ENCODE measurements around the gene HDAC5.

The HDAC5 gene

GRCh38 chr17:44070455-44071197 is 52.8 kb downstream of the HDAC5 start, which contains the start of gene G6PC3 (continued):
- TF ChIP-seq, protein P1, sequence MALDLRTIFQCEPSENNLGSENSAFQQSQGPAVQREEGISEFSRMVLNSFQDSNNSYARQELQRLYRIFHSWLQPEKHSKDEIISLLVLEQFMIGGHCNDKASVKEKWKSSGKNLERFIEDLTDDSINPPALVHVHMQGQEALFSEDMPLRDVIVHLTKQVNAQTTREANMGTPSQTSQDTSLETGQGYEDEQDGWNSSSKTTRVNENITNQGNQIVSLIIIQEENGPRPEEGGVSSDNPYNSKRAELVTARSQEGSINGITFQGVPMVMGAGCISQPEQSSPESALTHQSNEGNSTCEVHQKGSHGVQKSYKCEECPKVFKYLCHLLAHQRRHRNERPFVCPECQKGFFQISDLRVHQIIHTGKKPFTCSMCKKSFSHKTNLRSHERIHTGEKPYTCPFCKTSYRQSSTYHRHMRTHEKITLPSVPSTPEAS (tag by site-specific recombination; IDR thresholded peaks at IDR 0.05) = no peak
- TF ChIP-seq ZNF366 (tag by site-specific recombination; conservative IDR thresholded peaks at IDR 0.05) = peak; percentile 51; the same call in 1 of the 2 replicates
- TF ChIP-seq, protein P2, sequence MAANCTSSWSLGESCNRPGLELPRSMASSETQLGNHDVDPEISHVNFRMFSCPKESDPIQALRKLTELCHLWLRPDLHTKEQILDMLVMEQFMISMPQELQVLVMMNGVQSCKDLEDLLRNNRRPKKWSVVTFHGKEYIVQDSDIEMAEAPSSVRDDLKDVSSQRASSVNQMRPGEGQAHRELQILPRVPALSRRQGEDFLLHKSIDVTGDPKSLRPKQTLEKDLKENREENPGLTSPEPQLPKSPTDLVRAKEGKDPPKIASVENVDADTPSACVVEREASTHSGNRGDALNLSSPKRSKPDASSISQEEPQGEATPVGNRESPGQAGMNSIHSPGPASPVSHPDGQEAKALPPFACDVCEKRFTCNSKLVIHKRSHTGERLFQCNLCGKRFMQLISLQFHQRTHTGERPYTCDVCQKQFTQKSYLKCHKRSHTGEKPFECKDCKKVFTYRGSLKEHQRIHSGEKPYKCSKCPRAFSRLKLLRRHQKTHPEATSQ (tag by site-specific recombination; IDR thresholded peaks at IDR 0.05) = peak; percentile 69; the same call in 1 of the 2 replicates
- no peak for TF ChIP-seq ZFP41 (tag by site-specific recombination; IDR thresholded peaks at IDR 0.05; ENCODE audit: borderline replicate concordance)
- TF ChIP-seq ZNF677 (tag by site-specific recombination; IDR thresholded peaks at IDR 0.05) = peak; percentile 76; the same call in 1 of the 2 replicates
- TF ChIP-seq, protein P3, sequence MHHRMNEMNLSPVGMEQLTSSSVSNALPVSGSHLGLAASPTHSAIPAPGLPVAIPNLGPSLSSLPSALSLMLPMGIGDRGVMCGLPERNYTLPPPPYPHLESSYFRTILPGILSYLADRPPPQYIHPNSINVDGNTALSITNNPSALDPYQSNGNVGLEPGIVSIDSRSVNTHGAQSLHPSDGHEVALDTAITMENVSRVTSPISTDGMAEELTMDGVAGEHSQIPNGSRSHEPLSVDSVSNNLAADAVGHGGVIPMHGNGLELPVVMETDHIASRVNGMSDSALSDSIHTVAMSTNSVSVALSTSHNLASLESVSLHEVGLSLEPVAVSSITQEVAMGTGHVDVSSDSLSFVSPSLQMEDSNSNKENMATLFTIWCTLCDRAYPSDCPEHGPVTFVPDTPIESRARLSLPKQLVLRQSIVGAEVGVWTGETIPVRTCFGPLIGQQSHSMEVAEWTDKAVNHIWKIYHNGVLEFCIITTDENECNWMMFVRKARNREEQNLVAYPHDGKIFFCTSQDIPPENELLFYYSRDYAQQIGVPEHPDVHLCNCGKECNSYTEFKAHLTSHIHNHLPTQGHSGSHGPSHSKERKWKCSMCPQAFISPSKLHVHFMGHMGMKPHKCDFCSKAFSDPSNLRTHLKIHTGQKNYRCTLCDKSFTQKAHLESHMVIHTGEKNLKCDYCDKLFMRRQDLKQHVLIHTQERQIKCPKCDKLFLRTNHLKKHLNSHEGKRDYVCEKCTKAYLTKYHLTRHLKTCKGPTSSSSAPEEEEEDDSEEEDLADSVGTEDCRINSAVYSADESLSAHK (tag by site-specific recombination; IDR thresholded peaks at IDR 0.05) = no peak; the same call in 1 of the 2 replicates
- no peak for TF ChIP-seq ZNF239 (tag by site-specific recombination; IDR thresholded peaks at IDR 0.05)
- TF ChIP-seq WT1 (tag by site-specific recombination; IDR thresholded peaks at IDR 0.05) = peak; percentile 12; the same call in 1 of the 2 replicates
- peak; percentile 74 for TF ChIP-seq ZNF341 (tag by site-specific recombination; IDR thresholded peaks at IDR 0.05; ENCODE audit: low read depth)
- TF ChIP-seq FEZF1 (tag by site-specific recombination; IDR thresholded peaks at IDR 0.05) = peak; percentile 19; the same call in 1 of the 2 replicates
- TF ChIP-seq ZNF623 (tag by site-specific recombination; IDR thresholded peaks at IDR 0.05) = no peak
- TF ChIP-seq, protein P4, sequence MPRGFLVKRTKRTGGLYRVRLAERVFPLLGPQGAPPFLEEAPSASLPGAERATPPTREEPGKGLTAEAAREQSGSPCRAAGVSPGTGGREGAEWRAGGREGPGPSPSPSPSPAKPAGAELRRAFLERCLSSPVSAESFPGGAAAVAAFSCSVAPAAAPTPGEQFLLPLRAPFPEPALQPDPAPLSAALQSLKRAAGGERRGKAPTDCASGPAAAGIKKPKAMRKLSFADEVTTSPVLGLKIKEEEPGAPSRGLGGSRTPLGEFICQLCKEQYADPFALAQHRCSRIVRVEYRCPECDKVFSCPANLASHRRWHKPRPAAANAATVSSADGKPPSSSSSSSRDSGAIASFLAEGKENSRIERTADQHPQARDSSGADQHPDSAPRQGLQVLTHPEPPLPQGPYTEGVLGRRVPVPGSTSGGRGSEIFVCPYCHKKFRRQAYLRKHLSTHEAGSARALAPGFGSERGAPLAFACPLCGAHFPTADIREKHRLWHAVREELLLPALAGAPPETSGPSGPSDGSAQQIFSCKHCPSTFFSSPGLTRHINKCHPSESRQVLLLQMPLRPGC (tag by site-specific recombination; IDR thresholded peaks at IDR 0.05) = no peak
- peak; percentile 94 for TF ChIP-seq ZEB2 (tag by site-specific recombination; IDR thresholded peaks at IDR 0.05)
- no peak for TF ChIP-seq ZNF266 (tag by site-specific recombination; IDR thresholded peaks at IDR 0.05; ENCODE audit: low read depth)
- TF ChIP-seq ZNF335 (tag by site-specific recombination; conservative IDR thresholded peaks at IDR 0.05) = peak; percentile 93
- TF ChIP-seq KLF8 (tag by site-specific recombination; IDR thresholded peaks at IDR 0.05) = peak; percentile 58; the same call in 1 of the 2 replicates
- TF ChIP-seq ZNF544 (tag by site-specific recombination; IDR thresholded peaks at IDR 0.05) = no peak
- peak; percentile 55 for TF ChIP-seq ZFP69B (tag by site-specific recombination; IDR thresholded peaks at IDR 0.05)
- no peak for TF ChIP-seq ZNF664 (tag by site-specific recombination; IDR thresholded peaks at IDR 0.05)
- TF ChIP-seq SCRT2 (tag by site-specific recombination; IDR thresholded peaks at IDR 0.05) = 0 out of 2 replicates have a peak, but pooled peaks have one; percentile 58
- TF ChIP-seq, protein P5, sequence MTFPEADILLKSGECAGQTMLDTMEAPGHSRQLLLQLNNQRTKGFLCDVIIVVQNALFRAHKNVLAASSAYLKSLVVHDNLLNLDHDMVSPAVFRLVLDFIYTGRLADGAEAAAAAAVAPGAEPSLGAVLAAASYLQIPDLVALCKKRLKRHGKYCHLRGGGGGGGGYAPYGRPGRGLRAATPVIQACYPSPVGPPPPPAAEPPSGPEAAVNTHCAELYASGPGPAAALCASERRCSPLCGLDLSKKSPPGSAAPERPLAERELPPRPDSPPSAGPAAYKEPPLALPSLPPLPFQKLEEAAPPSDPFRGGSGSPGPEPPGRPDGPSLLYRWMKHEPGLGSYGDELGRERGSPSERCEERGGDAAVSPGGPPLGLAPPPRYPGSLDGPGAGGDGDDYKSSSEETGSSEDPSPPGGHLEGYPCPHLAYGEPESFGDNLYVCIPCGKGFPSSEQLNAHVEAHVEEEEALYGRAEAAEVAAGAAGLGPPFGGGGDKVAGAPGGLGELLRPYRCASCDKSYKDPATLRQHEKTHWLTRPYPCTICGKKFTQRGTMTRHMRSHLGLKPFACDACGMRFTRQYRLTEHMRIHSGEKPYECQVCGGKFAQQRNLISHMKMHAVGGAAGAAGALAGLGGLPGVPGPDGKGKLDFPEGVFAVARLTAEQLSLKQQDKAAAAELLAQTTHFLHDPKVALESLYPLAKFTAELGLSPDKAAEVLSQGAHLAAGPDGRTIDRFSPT (tag by site-specific recombination; IDR thresholded peaks at IDR 0.05) = peak; percentile 37; the same call in 1 of the 2 replicates
- TF ChIP-seq ZNF610 (tag by site-specific recombination; IDR thresholded peaks at IDR 0.05; ENCODE audit: borderline replicate concordance) = no peak
- no peak for TF ChIP-seq ZNF514 (tag by site-specific recombination; IDR thresholded peaks at IDR 0.05)
- TF ChIP-seq ZNF416 (tag by site-specific recombination; IDR thresholded peaks at IDR 0.05) = no peak
- no peak for TF ChIP-seq ZNF132 (tag by site-specific recombination; IDR thresholded peaks at IDR 0.05; ENCODE audit: borderline replicate concordance)
- no peak for TF ChIP-seq ZNF791 (tag by site-specific recombination; IDR thresholded peaks at IDR 0.05)
- TF ChIP-seq ZNF530 (tag by site-specific recombination; IDR thresholded peaks at IDR 0.05; ENCODE audit: low read depth) = no peak
- no peak for TF ChIP-seq ZNF626 (tag by site-specific recombination; IDR thresholded peaks at IDR 0.05)
- peak; percentile 86 for TF ChIP-seq PBX3 (CRISPR knock-in tag; IDR thresholded peaks at IDR 0.05)
- no peak for TF ChIP-seq ZNF302 (tag by site-specific recombination; IDR thresholded peaks at IDR 0.05; ENCODE audit: low read depth)
- TF ChIP-seq ZNF473 (tag by site-specific recombination; IDR thresholded peaks at IDR 0.05) = no peak
